ENCODE results near the gene TEAD1.

DNA sequence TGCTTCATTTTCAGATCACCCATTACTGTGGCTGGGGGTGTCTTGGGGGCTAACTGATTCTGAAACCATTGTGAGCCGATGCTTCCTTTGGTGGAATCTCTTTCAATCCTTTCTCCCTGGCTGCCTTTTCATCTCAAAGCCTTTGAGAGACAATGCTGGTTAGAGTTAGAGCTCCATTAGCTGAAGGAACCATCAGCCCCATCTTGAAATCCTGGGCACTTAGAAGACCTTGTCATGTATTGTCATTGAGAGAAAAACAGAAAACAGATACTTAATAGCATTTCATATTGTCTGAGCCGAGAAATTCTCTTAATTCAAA lies 6.7 kb downstream of the TEAD1 start:
- TF ChIP-seq CTCF (IDR thresholded peaks at IDR 0.05) (no peak), POLR2A (IDR thresholded peaks at IDR 0.05) (no peak)
